H9 (cell line): ENCODE data around the gene GTF2A1L. TPM values are rescaled to one million over a fixed set of nuclear protein-coding genes. Genes with fewer than 3 reads are reported as not detected.

ENCODE experiments used
- DNase-seq: peaks from one replicate; pipeline ENCODE4 v3.0.0-alpha.2; 2017
- H2AFZ ChIP-seq: one replicate; pipeline ENCODE4 v1.6.1; 2013; ENCODE audit warnings: mild to moderate bottlenecking, low read length, control low read depth, moderate library complexity
- H2AK5ac ChIP-seq: 2 replicates; pipeline ENCODE4 v1.6.1; 2013; ENCODE audit warnings: low read length, control low read depth, mixed read lengths; ENCODE audit not compliant: insufficient read length
- H2BK120ac ChIP-seq: one replicate; pipeline ENCODE4 v1.6.1; 2013; ENCODE audit warnings: low read depth, mild to moderate bottlenecking, low read length, control low read depth, inconsistent platforms; ENCODE audit not compliant: poor library complexity, severe bottlenecking
- H2BK12ac ChIP-seq: 2 replicates; pipeline ENCODE4 v1.6.1; 2013; ENCODE audit warnings: low read length, control low read depth, mixed read lengths, low read depth; ENCODE audit not compliant: insufficient read length
- H2BK15ac ChIP-seq: 2 replicates; pipeline ENCODE4 v1.6.1; 2013; ENCODE audit warnings: low read depth, low read length, control low read depth
- H2BK20ac ChIP-seq: one replicate; pipeline ENCODE4 v1.6.1; 2013; ENCODE audit warnings: low read depth, mild to moderate bottlenecking, low read length, control low read depth, inconsistent platforms; ENCODE audit not compliant: poor library complexity, severe bottlenecking
- H2BK5ac ChIP-seq: 2 replicates; pipeline ENCODE4 v1.6.1; 2013; ENCODE audit warnings: low read length, control low read depth, mixed read lengths; ENCODE audit not compliant: insufficient read length
- H3K14ac ChIP-seq: 2 replicates; pipeline ENCODE4 v1.6.1; 2013; ENCODE audit warnings: low read length, control low read depth; ENCODE audit not compliant: insufficient read depth
- H3K18ac ChIP-seq: 2 replicates; pipeline ENCODE4 v1.6.1; 2013; ENCODE audit warnings: low read depth, mild to moderate bottlenecking, mixed read lengths, low read length, control low read depth; ENCODE audit not compliant: insufficient read length
- H3K23ac ChIP-seq: 2 replicates; pipeline ENCODE4 v1.6.1; 2013; ENCODE audit warnings: low read length, control low read depth, mixed read lengths, low read depth; ENCODE audit not compliant: insufficient read length
- H3K23me2 ChIP-seq: 2 replicates; pipeline ENCODE4 v1.6.1; 2013; ENCODE audit warnings: low read depth, mild to moderate bottlenecking, mixed read lengths, low read length, control low read depth; ENCODE audit not compliant: insufficient read length, poor library complexity, severe bottlenecking
- H3K27ac ChIP-seq: 2 replicates; pipeline ENCODE4 v1.5.1; 2013; ENCODE audit warnings: low read length, control low read depth, mixed read lengths, low read depth; ENCODE audit not compliant: insufficient read length
- H3K27me3 ChIP-seq: 2 replicates; pipeline ENCODE4 v1.6.1; 2013; ENCODE audit warnings: low read length, control low read depth, inconsistent platforms; ENCODE audit not compliant: insufficient read depth
- H3K4ac ChIP-seq: 2 replicates; pipeline ENCODE4 v1.6.1; 2013; ENCODE audit warnings: low read depth, mild to moderate bottlenecking, control low read depth, inconsistent platforms, low read length, moderate library complexity
- H3K4me1 ChIP-seq: 2 replicates; pipeline ENCODE4 v1.6.1; 2013; ENCODE audit warnings: low read length, control low read depth, inconsistent platforms; ENCODE audit not compliant: insufficient read depth
- H3K4me2 ChIP-seq: 2 replicates; pipeline ENCODE4 v1.6.1; 2013; ENCODE audit warnings: low read length, control low read depth, mixed read lengths; ENCODE audit not compliant: insufficient read length, insufficient read depth
- H3K56ac ChIP-seq: 2 replicates; pipeline ENCODE4 v1.6.1; 2013; ENCODE audit warnings: low read depth, mild to moderate bottlenecking, mixed read lengths, low read length, control low read depth; ENCODE audit not compliant: insufficient read length
- H3K79me1 ChIP-seq: 2 replicates; pipeline ENCODE4 v1.6.1; 2013; ENCODE audit warnings: low read depth, mild to moderate bottlenecking, moderate library complexity, low read length, control low read depth, inconsistent platforms; ENCODE audit not compliant: insufficient read depth, poor library complexity, severe bottlenecking
- H3K79me2 ChIP-seq: 2 replicates; pipeline ENCODE4 v1.6.1; 2013; ENCODE audit warnings: low read length, control low read depth, inconsistent platforms; ENCODE audit not compliant: insufficient read depth
- H3K9ac ChIP-seq: 2 replicates; pipeline ENCODE4 v1.6.1; 2013; ENCODE audit warnings: low read length, control low read depth, mixed read lengths; ENCODE audit not compliant: insufficient read length; ENCODE audit errors: extremely low read depth
- H3K9me3 ChIP-seq: one replicate; pipeline ENCODE4 v1.6.1; 2013; ENCODE audit warnings: low read depth, low read length, inconsistent platforms; ENCODE audit not compliant: control insufficient read depth
- H3T11ph ChIP-seq: one replicate; pipeline ENCODE4 v1.6.1; 2013; ENCODE audit warnings: mild to moderate bottlenecking, low read length, control low read depth, inconsistent platforms
- H4K20me1 ChIP-seq: one replicate; pipeline ENCODE4 v1.6.1; 2013; ENCODE audit not compliant: control insufficient read depth, insufficient read length, insufficient read depth
- H4K5ac ChIP-seq: 2 replicates; pipeline ENCODE4 v1.6.1; 2013; ENCODE audit warnings: low read depth, mild to moderate bottlenecking, mixed read lengths, low read length, control low read depth; ENCODE audit not compliant: insufficient read length
- H4K8ac ChIP-seq: replicated peaks from 2 replicates; pipeline ENCODE4 v1.6.1; 2013; ENCODE audit warnings: low read length, control low read depth, mixed read lengths, low read depth; ENCODE audit not compliant: insufficient read length
- H4K91ac ChIP-seq: 2 replicates; pipeline ENCODE4 v1.6.1; 2013; ENCODE audit warnings: low read depth, mild to moderate bottlenecking, moderate library complexity, mixed read lengths, low read length, control low read depth; ENCODE audit not compliant: insufficient read length
- H3K27ac Mint-ChIP-seq, 3 experiments: 2 replicates in 2 of 3; 3 replicates in 1 of 3; pipeline ENCODE4 v1.8.0; 2020 to 2021; ENCODE audit warnings: mixed read lengths in 3 of 3, mild to moderate bottlenecking in 1 of 3, moderate library complexity in 1 of 3
- H3K27me3 Mint-ChIP-seq: 2 replicates; pipeline ENCODE4 v1.8.0; 2021; ENCODE audit warnings: low read depth, mild to moderate bottlenecking, moderate library complexity, mixed read lengths
- H3K36me3 Mint-ChIP-seq, 3 experiments: 2 replicates in 2 of 3; 3 replicates in 1 of 3; pipeline ENCODE4 v1.8.0; 2020 to 2021; ENCODE audit warnings: low read depth in 3 of 3, mixed read lengths in 3 of 3; ENCODE audit not compliant: insufficient read depth in 1 of 3
- H3K4me1 Mint-ChIP-seq, 2 experiments: 2 replicates each; pipeline ENCODE4 v1.8.0; 2020; ENCODE audit warnings: mixed read lengths in 2 of 2
- H3K4me3 Mint-ChIP-seq, 2 experiments: 2 replicates in 1 of 2; 3 replicates in 1 of 2; pipeline ENCODE4 v1.8.0; 2020 to 2021; ENCODE audit warnings: mild to moderate bottlenecking in 2 of 2, mixed read lengths in 2 of 2, moderate library complexity in 1 of 2
- H3K9me3 Mint-ChIP-seq, 2 experiments: 2 replicates in 1 of 2; 3 replicates in 1 of 2; pipeline ENCODE4 v1.8.0; 2020; ENCODE audit warnings: mild to moderate bottlenecking in 2 of 2, mixed read lengths in 2 of 2, moderate library complexity in 1 of 2
- WGBS: extraction: QIAGEN DNeasy Blood & Tissue Kit; methylation state at CpG from one replicate; pipeline ENCODE4 v1.1.7; 2013; ENCODE audit warnings: missing lambda C conversion rate, low lambda C conversion rate, mixed read lengths; ENCODE audit not compliant: insufficient read length; ENCODE audit errors: extremely low coverage; 5-methylcytosine and 5-hydroxymethylcytosine counted together
- total RNA-seq: library from RNA; stranded (reverse); gene quantifications from 2 replicates; pipeline ENCODE4 v1.2.1, GENCODE V29; 2021
- TF ChIP-seq, protein P1 (sequence below): fragments of 200-600 bp; sonication (generic); conservative IDR thresholded peaks from 3 replicates; pipeline ENCODE4 v1.8.0; 2021; ENCODE audit warnings: antibody characterized with exemption, mild to moderate bottlenecking

The GTF2A1L gene
- total RNA-seq, 1 experiment from 2014 or later, result not detected

DNA sequence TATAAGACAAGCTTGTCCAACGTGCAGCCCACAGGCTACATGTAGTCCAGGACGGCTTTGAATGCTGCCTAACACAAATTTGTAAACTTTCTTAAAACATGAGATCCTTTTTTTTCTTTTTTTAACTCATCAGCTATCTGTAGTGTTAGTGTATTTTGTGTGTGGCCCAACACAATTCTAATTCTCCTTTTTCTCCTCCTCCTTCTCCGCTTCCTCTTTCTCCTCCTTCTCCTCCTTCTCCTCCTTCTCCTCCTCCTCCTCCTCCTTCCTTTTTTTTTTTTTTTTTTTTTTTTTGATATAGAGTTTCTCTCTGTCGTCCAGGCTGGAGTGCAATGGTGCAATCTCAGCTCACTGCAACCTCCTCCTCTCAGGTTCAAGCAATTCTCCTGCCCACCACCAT lies 39.3 kb upstream of the GTF2A1L start:
- Histone ChIP-seq H3K27me3 (no peaks in the 10 kb centered on the region), H2AK5ac (no peak overlapping the region), H2BK120ac (no peak overlapping the region), H4K20me1 (no peaks in the 10 kb centered on the region), H3K56ac (no peak overlapping the region), H3K14ac (no peak overlapping the region), H3K79me2 (no peaks in the 10 kb centered on the region), H3K79me1 (no peaks in the 10 kb centered on the region), H3K27ac (no peak overlapping the region), H4K8ac (no peak overlapping the region), H3T11ph (no peak overlapping the region), H3K9ac (no peak overlapping the region), H2BK20ac (no peak overlapping the region), H3K23ac (no peak overlapping the region), H2BK15ac (no peak overlapping the region), H3K9me3 (no peaks in the 10 kb centered on the region), H3K4me1 (no peaks in the 10 kb centered on the region), H2BK12ac (no peak overlapping the region), H3K4me2 (no peak overlapping the region), H3K23me2 (no peaks in the 10 kb centered on the region), H2BK5ac (no peak overlapping the region), H4K91ac (no peak overlapping the region), H4K5ac (no peak overlapping the region), H3K4ac (no peak overlapping the region), H3K18ac (no peak overlapping the region), H2AFZ (no peak overlapping the region)
- no peaks in the 10 kb centered on the region for H3K27me3 Mint-ChIP-seq
- TF ChIP-seq, protein P1, sequence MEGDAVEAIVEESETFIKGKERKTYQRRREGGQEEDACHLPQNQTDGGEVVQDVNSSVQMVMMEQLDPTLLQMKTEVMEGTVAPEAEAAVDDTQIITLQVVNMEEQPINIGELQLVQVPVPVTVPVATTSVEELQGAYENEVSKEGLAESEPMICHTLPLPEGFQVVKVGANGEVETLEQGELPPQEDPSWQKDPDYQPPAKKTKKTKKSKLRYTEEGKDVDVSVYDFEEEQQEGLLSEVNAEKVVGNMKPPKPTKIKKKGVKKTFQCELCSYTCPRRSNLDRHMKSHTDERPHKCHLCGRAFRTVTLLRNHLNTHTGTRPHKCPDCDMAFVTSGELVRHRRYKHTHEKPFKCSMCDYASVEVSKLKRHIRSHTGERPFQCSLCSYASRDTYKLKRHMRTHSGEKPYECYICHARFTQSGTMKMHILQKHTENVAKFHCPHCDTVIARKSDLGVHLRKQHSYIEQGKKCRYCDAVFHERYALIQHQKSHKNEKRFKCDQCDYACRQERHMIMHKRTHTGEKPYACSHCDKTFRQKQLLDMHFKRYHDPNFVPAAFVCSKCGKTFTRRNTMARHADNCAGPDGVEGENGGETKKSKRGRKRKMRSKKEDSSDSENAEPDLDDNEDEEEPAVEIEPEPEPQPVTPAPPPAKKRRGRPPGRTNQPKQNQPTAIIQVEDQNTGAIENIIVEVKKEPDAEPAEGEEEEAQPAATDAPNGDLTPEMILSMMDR, result no peak
- no peaks in the 10 kb centered on the region; a peak in 1 of 5 replicates for H3K9me3 Mint-ChIP-seq
- no peak for DNase-seq
- no peaks in the 10 kb centered on the region for H3K4me1 Mint-ChIP-seq
- no peak overlapping the region for H3K4me3 Mint-ChIP-seq
- no CpG with 5 or more reads among the region's 4 CpGs for WGBS
- no peak overlapping the region for H3K27ac Mint-ChIP-seq
- H3K36me3 Mint-ChIP-seq, result peaks cover 14 to 38% (median 22%) of the 10 kb centered on the region in 3 experiments; a peak in 6 of 7 replicates
